H9 (cell line): Measurements from ENCODE around the gene GRIN2D. TPM values are rescaled to one million over a fixed set of nuclear protein-coding genes. Genes with fewer than 3 reads are reported as not detected.

Experiments used
- DNase-seq: peaks from one replicate; pipeline ENCODE4 v3.0.0-alpha.2; 2017
- H2AFZ ChIP-seq: one replicate; pipeline ENCODE4 v1.6.1; 2013; ENCODE audit warnings: mild to moderate bottlenecking, low read length, control low read depth, moderate library complexity
- H2AK5ac ChIP-seq: 2 replicates; pipeline ENCODE4 v1.6.1; 2013; ENCODE audit warnings: low read length, control low read depth, mixed read lengths; ENCODE audit not compliant: insufficient read length
- H2BK120ac ChIP-seq: one replicate; pipeline ENCODE4 v1.6.1; 2013; ENCODE audit warnings: low read depth, mild to moderate bottlenecking, low read length, control low read depth, inconsistent platforms; ENCODE audit not compliant: poor library complexity, severe bottlenecking
- H2BK12ac ChIP-seq: 2 replicates; pipeline ENCODE4 v1.6.1; 2013; ENCODE audit warnings: low read length, control low read depth, mixed read lengths, low read depth; ENCODE audit not compliant: insufficient read length
- H2BK15ac ChIP-seq: 2 replicates; pipeline ENCODE4 v1.6.1; 2013; ENCODE audit warnings: low read depth, low read length, control low read depth
- H2BK20ac ChIP-seq: one replicate; pipeline ENCODE4 v1.6.1; 2013; ENCODE audit warnings: low read depth, mild to moderate bottlenecking, low read length, control low read depth, inconsistent platforms; ENCODE audit not compliant: poor library complexity, severe bottlenecking
- H2BK5ac ChIP-seq: 2 replicates; pipeline ENCODE4 v1.6.1; 2013; ENCODE audit warnings: low read length, control low read depth, mixed read lengths; ENCODE audit not compliant: insufficient read length
- H3K14ac ChIP-seq: 2 replicates; pipeline ENCODE4 v1.6.1; 2013; ENCODE audit warnings: low read length, control low read depth; ENCODE audit not compliant: insufficient read depth
- H3K18ac ChIP-seq: 2 replicates; pipeline ENCODE4 v1.6.1; 2013; ENCODE audit warnings: low read depth, mild to moderate bottlenecking, mixed read lengths, low read length, control low read depth; ENCODE audit not compliant: insufficient read length
- H3K23ac ChIP-seq: 2 replicates; pipeline ENCODE4 v1.6.1; 2013; ENCODE audit warnings: low read length, control low read depth, mixed read lengths, low read depth; ENCODE audit not compliant: insufficient read length
- H3K23me2 ChIP-seq: 2 replicates; pipeline ENCODE4 v1.6.1; 2013; ENCODE audit warnings: low read depth, mild to moderate bottlenecking, mixed read lengths, low read length, control low read depth; ENCODE audit not compliant: insufficient read length, poor library complexity, severe bottlenecking
- H3K27ac ChIP-seq: 2 replicates; pipeline ENCODE4 v1.5.1; 2013; ENCODE audit warnings: low read length, control low read depth, mixed read lengths, low read depth; ENCODE audit not compliant: insufficient read length
- H3K27me3 ChIP-seq: 2 replicates; pipeline ENCODE4 v1.6.1; 2013; ENCODE audit warnings: low read length, control low read depth, inconsistent platforms; ENCODE audit not compliant: insufficient read depth
- H3K4ac ChIP-seq: 2 replicates; pipeline ENCODE4 v1.6.1; 2013; ENCODE audit warnings: low read depth, mild to moderate bottlenecking, control low read depth, inconsistent platforms, low read length, moderate library complexity
- H3K4me1 ChIP-seq: 2 replicates; pipeline ENCODE4 v1.6.1; 2013; ENCODE audit warnings: low read length, control low read depth, inconsistent platforms; ENCODE audit not compliant: insufficient read depth
- H3K4me2 ChIP-seq: 2 replicates; pipeline ENCODE4 v1.6.1; 2013; ENCODE audit warnings: low read length, control low read depth, mixed read lengths; ENCODE audit not compliant: insufficient read length, insufficient read depth
- H3K56ac ChIP-seq: 2 replicates; pipeline ENCODE4 v1.6.1; 2013; ENCODE audit warnings: low read depth, mild to moderate bottlenecking, mixed read lengths, low read length, control low read depth; ENCODE audit not compliant: insufficient read length
- H3K79me1 ChIP-seq: 2 replicates; pipeline ENCODE4 v1.6.1; 2013; ENCODE audit warnings: low read depth, mild to moderate bottlenecking, moderate library complexity, low read length, control low read depth, inconsistent platforms; ENCODE audit not compliant: insufficient read depth, poor library complexity, severe bottlenecking
- H3K79me2 ChIP-seq: 2 replicates; pipeline ENCODE4 v1.6.1; 2013; ENCODE audit warnings: low read length, control low read depth, inconsistent platforms; ENCODE audit not compliant: insufficient read depth
- H3K9ac ChIP-seq: 2 replicates; pipeline ENCODE4 v1.6.1; 2013; ENCODE audit warnings: low read length, control low read depth, mixed read lengths; ENCODE audit not compliant: insufficient read length; ENCODE audit errors: extremely low read depth
- H3K9me3 ChIP-seq: one replicate; pipeline ENCODE4 v1.6.1; 2013; ENCODE audit warnings: low read depth, low read length, inconsistent platforms; ENCODE audit not compliant: control insufficient read depth
- H3T11ph ChIP-seq: one replicate; pipeline ENCODE4 v1.6.1; 2013; ENCODE audit warnings: mild to moderate bottlenecking, low read length, control low read depth, inconsistent platforms
- H4K20me1 ChIP-seq: one replicate; pipeline ENCODE4 v1.6.1; 2013; ENCODE audit not compliant: control insufficient read depth, insufficient read length, insufficient read depth
- H4K5ac ChIP-seq: 2 replicates; pipeline ENCODE4 v1.6.1; 2013; ENCODE audit warnings: low read depth, mild to moderate bottlenecking, mixed read lengths, low read length, control low read depth; ENCODE audit not compliant: insufficient read length
- H4K8ac ChIP-seq: replicated peaks from 2 replicates; pipeline ENCODE4 v1.6.1; 2013; ENCODE audit warnings: low read length, control low read depth, mixed read lengths, low read depth; ENCODE audit not compliant: insufficient read length
- H4K91ac ChIP-seq: 2 replicates; pipeline ENCODE4 v1.6.1; 2013; ENCODE audit warnings: low read depth, mild to moderate bottlenecking, moderate library complexity, mixed read lengths, low read length, control low read depth; ENCODE audit not compliant: insufficient read length
- H3K27ac Mint-ChIP-seq, 3 experiments: 2 replicates in 2 of 3; 3 replicates in 1 of 3; pipeline ENCODE4 v1.8.0; 2020 to 2021; ENCODE audit warnings: mixed read lengths in 3 of 3, mild to moderate bottlenecking in 1 of 3, moderate library complexity in 1 of 3
- H3K27me3 Mint-ChIP-seq: 2 replicates; pipeline ENCODE4 v1.8.0; 2021; ENCODE audit warnings: low read depth, mild to moderate bottlenecking, moderate library complexity, mixed read lengths
- H3K36me3 Mint-ChIP-seq, 3 experiments: 2 replicates in 2 of 3; 3 replicates in 1 of 3; pipeline ENCODE4 v1.8.0; 2020 to 2021; ENCODE audit warnings: low read depth in 3 of 3, mixed read lengths in 3 of 3; ENCODE audit not compliant: insufficient read depth in 1 of 3
- H3K4me1 Mint-ChIP-seq, 2 experiments: 2 replicates each; pipeline ENCODE4 v1.8.0; 2020; ENCODE audit warnings: mixed read lengths in 2 of 2
- H3K4me3 Mint-ChIP-seq, 2 experiments: 2 replicates in 1 of 2; 3 replicates in 1 of 2; pipeline ENCODE4 v1.8.0; 2020 to 2021; ENCODE audit warnings: mild to moderate bottlenecking in 2 of 2, mixed read lengths in 2 of 2, moderate library complexity in 1 of 2
- H3K9me3 Mint-ChIP-seq, 2 experiments: 2 replicates in 1 of 2; 3 replicates in 1 of 2; pipeline ENCODE4 v1.8.0; 2020; ENCODE audit warnings: mild to moderate bottlenecking in 2 of 2, mixed read lengths in 2 of 2, moderate library complexity in 1 of 2
- CTCF ChIP-seq: fragments of 200-600 bp; sonication (generic); conservative IDR thresholded peaks from 3 replicates; pipeline ENCODE4 v1.8.0; 2021; ENCODE audit warnings: antibody characterized with exemption, mild to moderate bottlenecking
- WGBS: extraction: QIAGEN DNeasy Blood & Tissue Kit; methylation state at CpG from one replicate; pipeline ENCODE4 v1.1.7; 2013; ENCODE audit warnings: missing lambda C conversion rate, low lambda C conversion rate, mixed read lengths; ENCODE audit not compliant: insufficient read length; ENCODE audit errors: extremely low coverage; 5-methylcytosine and 5-hydroxymethylcytosine counted together
- total RNA-seq: library from RNA; stranded (reverse); gene quantifications from 2 replicates; pipeline ENCODE4 v1.2.1, GENCODE V29; 2021

The GRIN2D gene
- total RNA-seq, 1 experiment from 2014 or later, result 5.9 TPM

DNA sequence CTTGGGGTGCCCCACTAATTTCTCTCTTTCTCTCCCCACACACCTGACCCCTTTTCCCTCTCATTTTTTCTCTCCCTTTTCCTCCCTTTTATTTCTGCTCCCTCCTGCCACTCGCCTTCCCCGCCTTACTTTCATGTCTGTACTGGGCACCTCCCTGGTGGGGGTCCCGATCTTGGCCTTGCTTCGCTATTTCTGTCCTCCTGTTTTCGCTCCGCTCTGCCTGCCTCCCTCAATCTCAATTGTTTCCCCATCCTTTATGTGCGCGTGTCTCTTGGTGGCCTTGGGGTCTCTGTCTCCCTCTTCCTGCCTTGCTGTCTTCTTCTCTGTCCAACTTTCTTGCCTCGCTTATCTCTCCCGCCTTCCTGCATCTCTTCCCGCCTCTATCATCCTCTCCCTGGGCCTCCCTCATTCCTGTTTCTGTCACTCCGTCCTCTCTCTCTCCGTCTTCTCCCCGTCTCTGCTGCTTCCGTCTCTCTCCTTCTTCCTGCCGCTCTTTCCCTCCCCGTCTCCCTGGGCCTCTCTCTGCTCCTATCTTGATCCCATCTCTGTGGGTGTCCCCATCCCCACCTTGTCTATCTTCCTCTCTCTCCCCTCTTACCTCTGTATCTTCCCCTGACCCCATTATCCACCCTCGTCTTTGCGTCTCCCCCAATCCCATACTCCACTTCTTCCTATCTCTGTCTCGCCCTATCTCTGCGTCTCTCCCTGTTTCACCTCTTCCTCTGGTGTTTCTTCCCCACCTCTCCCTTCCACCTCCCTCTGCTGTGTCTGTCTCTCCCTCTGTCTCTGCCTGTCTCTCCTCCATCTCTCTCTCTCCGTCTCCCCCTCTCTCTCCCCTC lies 4.0 kb downstream of the GRIN2D start:
- TF ChIP-seq CTCF, result no peak
- no peak for DNase-seq
- H2BK5ac ChIP-seq, result no peak overlapping the region
- H3K79me1 ChIP-seq, result no peaks in the 10 kb centered on the region
- no peak overlapping the region for H2BK120ac ChIP-seq
- no peak overlapping the region for H3K18ac ChIP-seq
- H4K91ac ChIP-seq, result no peak overlapping the region
- peaks cover 54 to 81% of the 10 kb centered on the region in 2 experiments for H3K4me1 Mint-ChIP-seq
- peaks cover 57% of the 10 kb centered on the region for H3K27me3 Mint-ChIP-seq
- H2BK20ac ChIP-seq, result no peak overlapping the region
- no peak overlapping the region for H3T11ph ChIP-seq
- no peak overlapping the region for H3K23ac ChIP-seq
- no peaks in the 10 kb centered on the region; the same call in 1 of the 2 replicates for H3K79me2 ChIP-seq
- H3K4me2 ChIP-seq, result peak overlapping the region; percentile 98
- peaks cover 8% of the 10 kb centered on the region; the same call in 1 of the 2 replicates for H3K27me3 ChIP-seq
- WGBS, result no CpG with 5 or more reads among the region's 22 CpGs
- H3K9me3 Mint-ChIP-seq, result no peaks in the 10 kb centered on the region; a peak in 1 of 5 replicates
- no peak overlapping the region for H3K27ac ChIP-seq
- no peak overlapping the region for H4K8ac ChIP-seq
- H3K56ac ChIP-seq, result no peak overlapping the region
- no peak overlapping the region for H2BK15ac ChIP-seq
- H2BK12ac ChIP-seq, result no peak overlapping the region
- H2AFZ ChIP-seq, result no peak overlapping the region
- H4K5ac ChIP-seq, result no peak overlapping the region
- H3K23me2 ChIP-seq, result peaks cover 20% of the 10 kb centered on the region
- H4K20me1 ChIP-seq, result no peaks in the 10 kb centered on the region
- peak overlapping the region; percentile 51 for H3K9ac ChIP-seq
- no peaks in the 10 kb centered on the region for H3K9me3 ChIP-seq
- H3K4me3 Mint-ChIP-seq, result peak overlapping the region; percentile 84 to 94
- H3K4me1 ChIP-seq, result peaks cover 8% of the 10 kb centered on the region; the same call in 1 of the 2 replicates
- H3K27ac Mint-ChIP-seq, result peak overlapping the region in 2 of 3 experiments; percentile 6 to 94; a peak in 2 of 7 replicates
- no peak overlapping the region for H2AK5ac ChIP-seq
- H3K4ac ChIP-seq, result no peak overlapping the region
- peak overlapping the region; percentile 18 for H3K14ac ChIP-seq
- H3K36me3 Mint-ChIP-seq, result no peaks in the 10 kb centered on the region; a peak in 1 of 7 replicates
